Fibroblast of skin of right quadriceps (primary cell): Measurements from ENCODE around the gene SDK1.
"Not testable (repeated sequence)": the region's sequence is repeated elsewhere in the genome, so short reads cannot be mapped to it uniquely, and the experiment has no call there.

ENCODE experiments used
- DNase-seq: peaks from one replicate; pipeline ENCODE4 v3.0.0-alpha.2; 2013

Gene SDK1

GRCh38 chr7:3538041-3538440 lies 237.0 kb downstream of the SDK1 start:
- no peak for DNase-seq

DNA sequence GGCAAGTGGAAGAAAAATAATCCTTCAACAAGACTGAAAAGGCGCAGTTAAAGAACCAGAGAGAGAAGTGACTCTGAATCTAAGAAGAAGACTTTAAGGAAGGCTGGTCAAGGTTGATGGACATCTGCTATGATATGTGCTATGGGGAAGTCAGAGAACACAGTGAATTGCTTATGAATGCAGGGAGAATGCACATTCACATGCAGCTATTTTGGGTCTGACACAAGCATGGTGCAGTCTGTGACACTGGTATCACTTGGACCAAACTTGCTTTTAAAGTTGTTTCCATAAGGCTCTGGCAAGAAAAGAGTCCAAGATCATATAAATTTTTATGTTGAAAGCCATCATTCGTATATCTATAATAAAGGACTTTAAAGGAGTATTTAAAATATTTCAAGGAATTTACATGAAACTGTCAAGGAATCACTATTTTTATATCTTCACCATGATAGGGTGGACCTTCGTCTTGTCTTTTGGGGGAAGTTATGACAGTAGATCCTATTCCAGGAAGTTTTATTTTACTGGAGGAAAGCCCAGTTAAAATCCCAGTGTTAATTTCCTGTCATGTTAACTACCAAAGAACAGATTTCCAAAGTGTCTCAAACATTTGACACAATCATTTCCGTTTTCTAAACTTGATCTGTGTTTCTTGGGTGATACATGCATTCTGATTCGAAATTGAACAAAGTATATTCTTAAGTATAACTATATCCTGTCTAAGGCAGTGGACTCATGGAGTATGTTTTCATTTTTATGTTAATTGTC lies 239.6 kb downstream of the SDK1 start:
- no peak for DNase-seq

DNA sequence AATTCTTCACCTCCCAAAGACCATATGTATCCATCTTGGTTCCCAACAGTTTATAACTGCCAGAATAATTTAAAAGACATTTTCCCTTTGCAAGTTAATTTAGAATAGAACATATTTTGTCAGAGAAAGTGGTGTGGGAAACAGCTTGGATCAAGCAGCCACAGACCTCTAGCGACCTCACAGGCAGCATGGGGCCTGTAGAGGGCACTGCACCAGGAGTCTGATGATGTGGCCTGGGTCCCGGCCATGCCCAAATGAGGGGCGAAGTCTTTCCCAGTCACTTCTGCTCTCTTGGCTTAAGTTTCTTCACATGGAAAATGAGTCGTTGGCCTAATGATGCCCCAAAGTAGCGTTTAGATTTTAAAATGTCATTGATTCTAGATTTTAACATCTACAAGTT lies 243.2 kb downstream of the SDK1 start:
- no peak for DNase-seq

DNA sequence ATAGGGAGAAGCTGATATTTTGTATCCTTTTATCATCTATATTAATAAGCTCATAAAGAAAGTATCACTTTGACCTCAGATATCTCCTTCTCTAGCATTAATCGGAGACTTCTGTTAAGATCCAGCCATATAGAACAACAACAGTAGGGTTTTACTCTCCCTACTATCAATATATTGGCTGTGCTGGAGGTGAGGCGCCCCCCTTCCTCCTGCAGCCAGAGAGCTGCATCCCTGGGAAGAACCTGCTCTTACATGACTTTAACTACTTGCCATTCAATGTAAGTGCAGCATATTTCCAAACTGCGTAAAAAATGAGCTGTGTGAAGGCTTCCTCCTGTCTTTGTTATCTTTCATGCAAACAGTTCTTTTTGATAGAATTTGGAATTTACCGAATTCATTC lies 247.8 kb downstream of the SDK1 start:
- DNase-seq: no peak

GRCh38 chr7:3549601-3550000 lies 248.5 kb downstream of the SDK1 start:
- DNase-seq: no peak

DNA sequence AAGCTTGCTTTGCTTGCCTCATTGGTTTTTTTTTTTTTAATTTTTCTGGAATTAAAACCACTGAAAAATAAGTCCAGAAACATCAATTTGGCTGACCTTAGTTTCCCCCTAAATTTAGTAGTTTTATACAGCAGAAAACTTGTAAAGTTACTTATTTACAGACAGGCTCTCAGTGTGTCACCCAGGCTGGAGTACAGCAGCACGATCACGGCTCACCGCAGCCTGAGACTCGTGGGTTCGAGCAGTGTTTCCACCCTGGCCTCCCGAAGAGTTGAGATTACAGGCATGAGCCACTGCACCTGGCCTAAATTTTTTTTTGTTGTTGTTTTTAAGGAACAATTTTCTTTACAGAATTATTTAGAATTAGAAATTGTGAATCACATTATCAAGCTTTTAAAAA lies 250.5 kb downstream of the SDK1 start:
- no peak for DNase-seq

DNA sequence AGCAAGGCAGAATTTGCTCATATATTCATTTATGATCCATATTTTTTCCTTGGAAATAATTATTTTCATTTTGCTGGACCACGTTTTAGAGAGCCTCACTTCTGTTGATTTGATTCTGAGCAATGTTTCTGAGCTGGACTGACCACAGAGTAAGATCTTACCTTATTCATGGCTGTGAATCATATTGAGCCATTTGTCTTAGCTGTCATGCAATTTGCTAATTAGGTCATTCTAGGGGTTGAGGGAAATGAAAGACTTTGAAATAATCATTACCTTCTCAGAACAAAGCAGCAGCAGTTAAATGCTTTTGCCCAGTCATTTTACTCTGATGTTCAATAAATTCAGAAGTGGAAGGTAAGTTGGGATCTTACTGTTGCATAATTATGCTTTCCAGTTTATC lies 251.4 kb downstream of the SDK1 start:
- DNase-seq: no peak

GRCh38 chr7:3558400-3558799 lies 257.3 kb downstream of the SDK1 start:
- DNase-seq: no peak

GRCh38 chr7:3559278-3559677 lies 258.2 kb downstream of the SDK1 start:
- DNase-seq: peak; percentile 66

DNA sequence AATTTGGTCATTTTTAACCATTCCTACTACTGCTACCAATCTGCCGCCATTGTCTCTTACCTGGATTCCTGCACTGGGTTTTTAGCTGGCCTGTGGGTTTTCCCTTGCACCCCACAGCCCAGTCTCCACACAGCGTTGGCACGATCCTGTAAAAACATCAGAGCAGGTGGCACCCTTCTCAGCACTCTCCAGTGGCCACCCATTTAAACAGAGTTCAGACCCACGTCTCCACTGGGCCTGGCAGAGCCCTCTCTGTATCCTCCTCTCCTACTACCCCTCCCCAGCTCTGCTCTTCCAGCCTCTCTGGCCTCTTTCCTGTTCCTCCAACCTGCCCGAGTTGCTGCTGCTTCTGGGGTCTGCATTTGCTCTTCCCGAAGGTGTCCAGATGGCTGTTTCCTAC lies 259.4 kb downstream of the SDK1 start:
- DNase-seq: no peak

DNA sequence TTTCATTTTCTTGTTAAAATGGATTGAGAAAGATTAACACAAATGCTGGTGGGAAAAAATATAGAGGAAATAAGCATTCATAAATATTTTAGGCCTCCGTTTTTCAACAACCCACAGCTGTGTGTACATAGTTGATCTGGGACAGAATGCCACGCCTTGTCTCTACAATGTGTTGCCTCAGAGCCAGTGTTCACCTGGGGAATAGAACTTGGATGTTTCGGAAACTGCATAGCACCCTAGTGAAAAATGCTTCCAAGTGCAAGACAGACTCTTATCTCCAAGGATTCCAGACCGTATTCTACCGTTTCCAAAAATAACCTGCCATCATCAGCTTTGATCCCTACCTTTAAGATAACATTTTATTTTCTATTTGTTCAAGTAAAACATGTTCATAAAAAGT lies 260.9 kb downstream of the SDK1 start:
- no peak for DNase-seq

DNA sequence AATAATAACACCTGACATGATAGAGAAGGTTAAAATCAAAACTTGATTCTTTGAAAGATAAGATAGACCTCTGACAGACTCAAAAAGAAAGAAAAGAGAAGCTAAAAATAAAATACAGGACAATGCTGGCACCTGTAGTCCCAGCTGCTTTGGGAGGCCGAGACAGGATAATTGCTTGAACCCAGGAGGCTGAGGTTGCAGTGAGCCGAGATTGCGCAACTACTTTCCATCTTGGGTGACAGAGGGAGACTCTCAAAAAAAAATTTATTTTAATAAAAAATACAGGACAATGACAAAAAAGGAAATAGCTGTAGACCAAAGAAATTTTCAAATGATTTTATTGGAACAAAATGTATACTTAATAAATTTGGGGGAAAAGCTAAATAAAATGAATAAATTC lies 263.2 kb downstream of the SDK1 start:
- no peak for DNase-seq

GRCh38 chr7:3568516-3568915 lies 267.5 kb downstream of the SDK1 start:
- no peak for DNase-seq

DNA sequence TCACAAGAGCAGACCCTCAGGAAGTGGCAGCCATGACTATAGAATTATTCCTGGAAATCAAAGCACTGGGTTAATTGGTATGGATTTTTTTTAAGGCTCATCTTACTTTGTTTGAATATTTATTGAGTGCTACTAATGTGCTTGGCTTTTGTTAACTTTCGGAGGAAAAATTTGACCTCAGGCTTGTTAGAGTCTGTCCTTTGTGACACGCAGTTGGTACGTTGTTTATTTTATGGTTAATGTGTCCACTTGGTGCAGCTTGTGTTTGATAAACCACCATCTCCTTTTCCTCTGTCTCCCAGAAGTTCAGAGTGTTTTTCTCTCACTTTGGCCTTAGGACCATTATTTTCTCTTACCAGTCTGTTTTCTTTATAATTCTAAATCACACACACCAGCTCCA lies 268.6 kb downstream of the SDK1 start:
- DNase-seq: no peak

DNA sequence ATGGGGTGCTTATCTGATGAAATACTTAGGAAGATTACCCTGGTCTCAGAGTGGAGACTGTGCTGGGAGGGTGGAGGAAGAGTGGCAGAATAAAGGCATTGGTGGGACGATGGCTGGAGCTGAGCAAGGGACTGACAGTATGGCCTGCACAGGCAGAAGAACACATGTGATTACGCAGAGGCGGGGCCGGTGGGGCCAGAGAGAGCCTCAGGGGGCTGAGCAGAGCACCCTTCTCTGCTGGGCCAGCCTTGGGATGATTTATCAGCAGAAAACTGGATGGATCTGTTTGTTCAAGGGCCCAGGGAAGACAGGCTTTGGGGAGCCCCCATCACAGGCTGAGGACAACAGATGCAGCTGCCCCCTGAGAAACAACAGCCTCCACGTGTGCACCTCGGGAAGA lies 272.1 kb downstream of the SDK1 start:
- DNase-seq: no peak

- no peak for DNase-seq
Observed at GRCh38 chr7:3574386-3574785, 273.3 kb downstream of the SDK1 start.

GRCh38 chr7:3575753-3576531 lies 274.9 kb downstream of the SDK1 start:
- no peak for DNase-seq

GRCh38 chr7:3578399-3578798 lies 277.3 kb downstream of the SDK1 start:
- DNase-seq: no peak

GRCh38 chr7:3579638-3580219 lies 278.7 kb downstream of the SDK1 start:
- no peak for DNase-seq

- DNase-seq: not testable (repeated sequence)
Observed at GRCh38 chr7:3582145-3582544, 281.1 kb downstream of the SDK1 start.

DNA sequence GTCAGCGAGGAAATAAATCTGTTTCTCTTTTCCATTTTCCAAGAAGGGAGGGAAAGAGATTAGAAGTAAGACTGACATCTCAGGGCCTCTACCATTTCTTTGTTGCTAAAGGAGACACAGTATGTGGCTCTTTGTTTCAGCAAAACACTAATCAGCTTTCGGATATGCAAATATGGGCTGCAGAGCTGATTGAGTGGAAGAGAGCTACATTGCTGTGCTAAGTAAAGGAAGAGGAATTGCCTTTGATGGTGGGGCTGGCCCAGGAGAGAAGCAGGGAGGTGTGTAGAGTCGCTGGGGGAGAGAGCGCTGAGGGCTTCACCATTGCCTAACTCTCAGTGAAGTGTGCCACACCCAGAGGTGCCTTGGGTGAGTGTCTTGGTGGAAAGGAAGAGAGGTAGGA lies 284.8 kb downstream of the SDK1 start:
- no peak for DNase-seq

DNA sequence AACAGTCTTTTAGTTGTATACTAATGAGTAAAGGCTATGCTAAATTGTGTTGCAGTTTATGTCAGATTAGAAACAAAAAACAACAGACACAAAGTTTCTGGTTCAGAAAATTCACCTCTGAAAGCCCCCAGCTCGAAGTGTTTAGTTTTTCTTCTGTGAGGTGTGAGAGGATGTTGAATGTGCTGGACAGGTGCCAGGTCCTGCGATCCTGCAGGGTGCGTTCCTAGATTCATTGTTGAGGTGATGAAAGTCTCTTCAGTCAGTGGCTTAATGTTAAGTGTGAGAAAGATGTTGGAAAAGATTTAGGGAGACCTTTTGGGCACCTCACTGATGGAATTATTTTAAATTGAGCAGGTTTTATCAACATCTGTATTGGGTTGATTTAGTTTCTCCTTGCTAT lies 287.3 kb downstream of the SDK1 start:
- DNase-seq: no peak

DNA sequence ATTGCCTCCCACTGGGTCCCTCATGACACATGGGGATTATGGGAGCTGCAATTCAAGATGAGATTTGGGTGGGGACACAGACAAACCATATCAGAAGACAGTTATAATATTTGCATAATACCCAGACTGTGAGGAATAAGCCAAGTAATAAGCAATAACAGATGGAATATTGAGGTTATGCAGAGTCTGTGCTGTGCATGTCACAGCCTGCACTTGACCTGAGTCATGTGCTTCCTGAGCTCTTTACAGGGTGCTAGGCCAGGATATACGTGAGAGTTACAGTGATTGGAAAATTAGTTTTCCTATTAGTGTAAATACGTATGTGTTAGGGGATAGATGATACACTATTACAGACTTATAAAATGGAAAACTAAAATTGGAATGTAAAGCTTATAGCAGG lies 288.7 kb downstream of the SDK1 start:
- no peak for DNase-seq

DNA sequence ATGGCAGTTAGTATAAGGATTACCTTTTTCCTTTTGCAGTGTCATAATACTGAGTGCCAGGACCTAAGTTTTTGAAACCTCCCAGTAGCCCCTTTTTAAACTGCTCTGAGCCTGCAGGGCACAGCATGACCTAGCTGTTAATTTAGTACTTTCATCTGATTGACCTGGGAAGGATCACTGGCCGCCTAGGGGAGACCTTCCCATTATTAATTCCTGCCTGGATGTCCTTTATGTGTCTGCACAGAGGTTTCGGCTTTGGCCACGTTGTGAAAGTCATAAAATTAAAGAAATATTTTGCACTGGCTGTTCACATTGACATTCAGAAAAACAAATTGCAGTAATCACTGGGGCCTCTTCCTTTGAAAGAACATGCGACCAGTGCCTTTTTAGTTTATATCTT lies 290.2 kb downstream of the SDK1 start:
- DNase-seq: no peak
